ENCODE results near the gene NACC2. TPM values are rescaled to one million over a fixed set of nuclear protein-coding genes. Genes with fewer than 3 reads are reported as not detected.

The NACC2 gene
- total and polyA plus RNA-seq, 9 donors: 7.0 to 47.0 (median 27.2) TPM

DNA sequence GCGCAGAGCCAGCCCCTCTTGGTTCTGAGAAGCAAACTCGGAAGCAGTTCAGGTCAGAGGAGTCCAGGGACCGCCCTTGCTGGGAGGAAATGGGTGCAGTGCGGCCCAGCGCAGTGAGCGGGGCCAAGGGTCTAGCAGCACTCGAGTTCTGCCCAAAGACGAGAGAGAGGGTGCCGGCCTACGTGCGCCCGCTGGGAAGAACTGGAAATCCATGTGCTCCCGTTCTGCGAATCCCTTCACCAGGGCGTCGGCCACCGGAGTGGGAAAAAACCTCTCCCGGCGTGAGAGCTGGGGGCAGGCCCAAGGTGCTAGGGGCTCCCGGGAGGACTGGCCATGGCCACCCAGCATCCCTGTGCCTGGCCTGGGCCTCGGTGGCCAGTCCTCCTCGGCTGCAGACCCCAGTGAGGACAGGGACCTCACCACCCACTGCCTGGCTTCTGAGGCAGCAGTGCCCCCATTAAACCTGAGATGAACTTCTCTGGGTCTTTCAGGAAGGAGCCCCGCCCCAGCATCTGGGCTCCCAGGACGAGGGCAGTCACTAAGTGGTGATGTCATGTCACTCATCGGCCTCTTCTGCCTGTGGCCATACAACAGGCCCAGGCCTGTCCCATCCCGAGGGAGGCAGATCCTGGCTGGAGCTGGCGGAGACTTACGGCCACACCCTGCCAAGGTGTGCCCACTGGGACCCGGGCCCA lies 13.0 kb upstream of the NACC2 start:
- Histone ChIP-seq H3K4me3 (no peak overlapping the region), H3K4me1 (ENCODE audit: insufficient read depth) (peaks cover 17% of the 10 kb centered on the region), H3K27ac (no peak overlapping the region), H3K36me3 (no peaks in the 10 kb centered on the region), H3K27me3 (no peaks in the 10 kb centered on the region), H3K9me3 (no peaks in the 10 kb centered on the region)
- WGBS, 3 donors: 93% methylated on average over 29 of the region's 29 CpGs
- DNase-seq: peak in 1 of 5 donors; percentile 15
- TF ChIP-seq POLR2A (IDR thresholded peaks at IDR 0.05) (no peak), EP300 (IDR thresholded peaks at IDR 0.05) (no peak)
- TF ChIP-seq, protein P1, sequence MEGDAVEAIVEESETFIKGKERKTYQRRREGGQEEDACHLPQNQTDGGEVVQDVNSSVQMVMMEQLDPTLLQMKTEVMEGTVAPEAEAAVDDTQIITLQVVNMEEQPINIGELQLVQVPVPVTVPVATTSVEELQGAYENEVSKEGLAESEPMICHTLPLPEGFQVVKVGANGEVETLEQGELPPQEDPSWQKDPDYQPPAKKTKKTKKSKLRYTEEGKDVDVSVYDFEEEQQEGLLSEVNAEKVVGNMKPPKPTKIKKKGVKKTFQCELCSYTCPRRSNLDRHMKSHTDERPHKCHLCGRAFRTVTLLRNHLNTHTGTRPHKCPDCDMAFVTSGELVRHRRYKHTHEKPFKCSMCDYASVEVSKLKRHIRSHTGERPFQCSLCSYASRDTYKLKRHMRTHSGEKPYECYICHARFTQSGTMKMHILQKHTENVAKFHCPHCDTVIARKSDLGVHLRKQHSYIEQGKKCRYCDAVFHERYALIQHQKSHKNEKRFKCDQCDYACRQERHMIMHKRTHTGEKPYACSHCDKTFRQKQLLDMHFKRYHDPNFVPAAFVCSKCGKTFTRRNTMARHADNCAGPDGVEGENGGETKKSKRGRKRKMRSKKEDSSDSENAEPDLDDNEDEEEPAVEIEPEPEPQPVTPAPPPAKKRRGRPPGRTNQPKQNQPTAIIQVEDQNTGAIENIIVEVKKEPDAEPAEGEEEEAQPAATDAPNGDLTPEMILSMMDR (IDR thresholded peaks at IDR 0.05): no peak
- intact Hi-C loops (cut with DNase I): loop anchor here in 1 of 4 donors (10.0 kb wide), 1 partner anchor 1923 kb away; no protein-coding TSS in a partner anchor

GRCh38 chr9:136107155-136107952 lies 12.3 kb upstream of the NACC2 start:
- Histone ChIP-seq H3K4me3 (no peak overlapping the region), H3K36me3 (no peaks in the 10 kb centered on the region), H3K9me3 (no peaks in the 10 kb centered on the region), H3K4me1 (ENCODE audit: insufficient read depth) (peaks cover 17% of the 10 kb centered on the region), H3K27ac (no peak overlapping the region), H3K27me3 (no peaks in the 10 kb centered on the region)
- WGBS, 3 donors: 76 to 83% (median 78%) methylated on average over 29 of the region's 29 CpGs
- TF ChIP-seq, protein P1 (IDR thresholded peaks at IDR 0.05): no peak
- TF ChIP-seq POLR2A (IDR thresholded peaks at IDR 0.05): no peak
- TF ChIP-seq EP300 (IDR thresholded peaks at IDR 0.05): no peak
- DNase-seq: peak in 1 of 5 donors; percentile 22
- intact Hi-C loops (cut with DNase I): loop anchor here in 1 of 4 donors (10.0 kb wide), 1 partner anchor 1923 kb away; no protein-coding TSS in a partner anchor

DNA sequence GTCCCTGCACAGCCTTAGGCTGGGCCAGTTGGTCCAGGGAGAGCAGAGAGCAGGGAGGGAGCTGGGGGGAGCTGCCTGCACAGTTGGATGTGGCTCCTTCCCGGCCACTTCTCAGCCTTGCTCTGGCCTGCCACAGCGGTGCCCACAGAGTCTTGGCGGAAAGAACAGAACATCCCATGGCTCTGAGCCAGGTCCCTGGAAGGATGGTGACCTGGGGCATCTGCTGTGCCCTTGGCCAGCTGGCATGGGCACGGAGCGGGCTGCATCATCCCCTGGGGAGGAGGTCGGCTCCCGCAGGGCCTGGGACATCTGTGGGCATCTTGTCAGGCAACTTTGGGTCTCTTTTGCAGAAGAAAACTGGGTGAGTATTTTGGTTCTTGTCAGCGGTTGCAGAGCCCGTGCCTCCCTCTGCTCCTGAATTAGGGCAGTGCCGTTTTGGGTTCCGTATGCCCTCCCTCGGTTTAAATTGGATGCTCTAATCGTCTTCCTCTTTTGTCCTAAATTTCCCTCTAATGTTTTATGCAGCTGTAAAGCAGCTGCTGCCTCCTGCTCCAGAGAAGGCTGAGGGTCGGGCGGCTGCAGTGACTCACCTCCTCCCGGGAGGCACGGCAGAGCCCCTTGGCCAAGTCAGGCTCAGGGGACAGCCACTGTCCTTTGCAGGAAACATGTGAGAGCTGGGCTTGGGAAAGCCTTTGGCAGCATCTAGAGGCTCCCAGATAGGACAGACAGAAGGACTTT lies 10.5 kb upstream of the NACC2 start:
- Histone ChIP-seq H3K4me3 (no peak overlapping the region), H3K36me3 (no peaks in the 10 kb centered on the region), H3K9me3 (no peaks in the 10 kb centered on the region), H3K4me1 (ENCODE audit: insufficient read depth) (peaks cover 17% of the 10 kb centered on the region), H3K27me3 (no peaks in the 10 kb centered on the region), H3K27ac (no peak overlapping the region)
- 15 to 26% (median 15%) methylated on average over 17 of the region's 17 CpGs for WGBS, 3 donors
- TF ChIP-seq, protein P1 (IDR thresholded peaks at IDR 0.05): no peak
- no peak for TF ChIP-seq EP300 (IDR thresholded peaks at IDR 0.05)
- TF ChIP-seq POLR2A (IDR thresholded peaks at IDR 0.05): no peak
- intact Hi-C loops (cut with DNase I): loop anchor here in 1 of 4 donors (10.0 kb wide), 1 partner anchor 1921 kb away; no protein-coding TSS in a partner anchor
- no peak for DNase-seq

DNA sequence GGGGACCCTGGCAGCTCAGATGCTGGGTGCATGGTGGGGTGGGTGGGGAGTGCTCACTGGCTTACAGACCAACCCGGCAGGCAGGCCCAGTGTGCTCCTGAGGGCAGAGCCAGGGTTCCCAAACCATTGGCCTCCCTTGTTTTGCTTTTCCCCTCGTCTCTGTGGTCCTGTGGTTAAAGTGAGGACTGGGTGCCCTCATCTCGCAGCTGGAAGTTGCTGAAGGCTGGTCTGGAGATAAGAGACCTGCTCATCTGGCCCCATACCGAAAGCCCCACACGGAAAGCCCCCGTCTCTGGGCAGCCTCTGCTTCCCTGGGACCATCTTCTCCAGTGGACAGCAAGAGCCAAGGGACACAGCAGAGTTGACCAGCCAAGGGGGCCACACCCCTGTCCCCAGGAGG lies 9.8 kb upstream of the NACC2 start:
- intact Hi-C loops (cut with DNase I): loop anchor here in 1 of 4 donors (10.0 kb wide), 1 partner anchor 1920 kb away; no protein-coding TSS in a partner anchor
- TF ChIP-seq EP300 (IDR thresholded peaks at IDR 0.05): no peak
- no peak for TF ChIP-seq POLR2A (IDR thresholded peaks at IDR 0.05)
- TF ChIP-seq, protein P1 (IDR thresholded peaks at IDR 0.05): no peak
- 57 to 74% (median 67%) methylated on average over 6 of the region's 6 CpGs for WGBS, 3 donors
- Histone ChIP-seq H3K36me3 (no peaks in the 10 kb centered on the region), H3K4me3 (no peak overlapping the region), H3K4me1 (ENCODE audit: insufficient read depth) (peaks cover 11% of the 10 kb centered on the region), H3K9me3 (no peaks in the 10 kb centered on the region), H3K27ac (no peak overlapping the region), H3K27me3 (no peaks in the 10 kb centered on the region)
- DNase-seq: no peak

Data from ovary (tissue), 9 donors.